Activated naive CD4-positive, alpha-beta T cell treated with anti-CD3 and anti-CD28 coated beads, Interleukin-2, amount 50 U/mL, for 16 hours (primary cell): ENCODE measurements around the gene ALDH1L1.

Source experiments
- DNase-seq: peaks from one replicate; pipeline ENCODE4 v3.0.0-alpha.2; 2020

Gene ALDH1L1

GRCh38 chr3:126180477-126181397, at the start of gene ALDH1L1:
TSS of gene ALDH1L1 (minus strand) at chr3:126180586. CDS start at chr3:126160979, 19,607 bp downstream.
- no peak for DNase-seq

GRCh38 chr3:126226374-126226773, 46.0 kb upstream of the ALDH1L1 start:
- DNase-seq = no peak

- no peak for DNase-seq
Observed at GRCh38 chr3:126216416-126216815, 36.0 kb upstream of the ALDH1L1 start.

- DNase-seq = no peak
Observed at GRCh38 chr3:126213379-126214028, 33.1 kb upstream of the ALDH1L1 start.

- DNase-seq = no peak
Observed at GRCh38 chr3:126212620-126213378, 32.4 kb upstream of the ALDH1L1 start.

GRCh38 chr3:126212250-126212619, 31.8 kb upstream of the ALDH1L1 start:
- no peak for DNase-seq

GRCh38 chr3:126211569-126211968, 31.2 kb upstream of the ALDH1L1 start:
- no peak for DNase-seq

- DNase-seq = no peak
Observed at GRCh38 chr3:126210606-126211005, 30.2 kb upstream of the ALDH1L1 start.

- DNase-seq = no peak
Observed at GRCh38 chr3:126209741-126210140, 29.4 kb upstream of the ALDH1L1 start.

- no peak for DNase-seq
Observed at GRCh38 chr3:126208606-126209256, 28.3 kb upstream of the ALDH1L1 start.

- DNase-seq = no peak
Observed at GRCh38 chr3:126208182-126208581, 27.8 kb upstream of the ALDH1L1 start.

- DNase-seq = no peak
Observed at GRCh38 chr3:126207166-126207565, 26.8 kb upstream of the ALDH1L1 start.

- DNase-seq = no peak
Observed at GRCh38 chr3:126205717-126206655, 25.6 kb upstream of the ALDH1L1 start.

- DNase-seq = no peak
Observed at GRCh38 chr3:126202680-126203079, 22.3 kb upstream of the ALDH1L1 start.

- DNase-seq = no peak
Observed at GRCh38 chr3:126202276-126202675, 21.9 kb upstream of the ALDH1L1 start.

- no peak for DNase-seq
Observed at GRCh38 chr3:126201168-126201567, 20.8 kb upstream of the ALDH1L1 start.

GRCh38 chr3:126200534-126200933, 20.1 kb upstream of the ALDH1L1 start:
- no peak for DNase-seq

GRCh38 chr3:126199256-126199655, 18.9 kb upstream of the ALDH1L1 start:
- DNase-seq = no peak

GRCh38 chr3:126197854-126198584, 17.6 kb upstream of the ALDH1L1 start:
- DNase-seq = peak; percentile 40

- no peak for DNase-seq
Observed at GRCh38 chr3:126197343-126197742, 17.0 kb upstream of the ALDH1L1 start.

GRCh38 chr3:126194713-126195305, 14.4 kb upstream of the ALDH1L1 start:
- DNase-seq = no peak
